ENCODE results near the gene NAIF1. TPM values are rescaled to one million over a fixed set of nuclear protein-coding genes. Genes with fewer than 3 reads are reported as not detected.
A peak's percentile ranks its signal among the peaks of the same experiment; 100 is the strongest.

NAIF1 gene
- polyA plus RNA-seq, 1 of the 3 experiments (the other 2 are of a cell fraction): 14.8 TPM

GRCh38 chr9:128034821-128035652 is 32.1 kb downstream of the NAIF1 start:
- Histone ChIP-seq H3K27me3 (ENCODE audit: insufficient read depth) (no peaks in the 10 kb centered on the region), H3K4me1 (ENCODE audit: control insufficient read depth in 1 of 2, insufficient read depth in 2 of 2, low read depth in 1 of 2, low read length in 1 of 2) (no peaks in the 10 kb centered on the region; a peak in 1 of 4 replicates), H3K36me3 (replicated peaks in 1 of 2; ENCODE audit: control insufficient read depth in 1 of 2, insufficient read depth in 2 of 2, low read length in 1 of 2) (no peaks in the 10 kb centered on the region), H2AFZ (ENCODE audit: low read depth) (no peak overlapping the region), H3F3A (replicated peaks; ENCODE audit: insufficient read depth) (no peaks in the 10 kb centered on the region), H3K4me3 (ENCODE audit: low read depth in 2 of 2, low read length in 1 of 2) (no peak overlapping the region; a peak in 1 of 4 replicates), H3K27ac (ENCODE audit: low read depth in 2 of 2, low read length in 1 of 2) (no peak overlapping the region; a peak in 1 of 4 replicates), H3K9me3 (no peaks in the 10 kb centered on the region), H3K9ac (no peak overlapping the region), H3K79me2 (ENCODE audit: insufficient read depth) (no peaks in the 10 kb centered on the region), H3K4me2 (no peak overlapping the region), H4K20me1 (ENCODE audit: insufficient read depth) (no peaks in the 10 kb centered on the region), H3K9me2 (no peaks in the 10 kb centered on the region)
- 35% methylated on average over 6 of the region's 8 CpGs for WGBS (ENCODE audit: low lambda C conversion rate)
- CTCF ChIA-PET: interaction anchor here (0.6 to 12.7 kb wide), 52 partner anchors 9 to 263 kb away, joined by 3 to 219 read pairs (median 5); partner anchors contain the start of genes DPM2, EEIG1, NAIF1 and PIP5KL1
- DNase-seq: peak; percentile 82
- POLR2A ChIA-PET: no interaction called here
- TF ChIP-seq CHD2 (IDR thresholded peaks at IDR 0.05; ENCODE audit: low read length, partially characterized antibody) (no peak), RAD21 (IDR thresholded peaks at IDR 0.05; ENCODE audit: low read length) (peak; percentile 96), SMC3 (IDR thresholded peaks at IDR 0.05; ENCODE audit: low read depth, low read length) (peak; percentile 94), MXI1 (IDR thresholded peaks at IDR 0.05; ENCODE audit: low read depth, low read length) (peak; percentile 41; the same call in 1 of the 2 replicates), FOXJ3 (CRISPR knock-in tag; IDR thresholded peaks at IDR 0.05) (no peak), MAX (IDR thresholded peaks at IDR 0.05; ENCODE audit: low read depth) (peak; percentile 79)
- TF ChIP-seq, protein P1, sequence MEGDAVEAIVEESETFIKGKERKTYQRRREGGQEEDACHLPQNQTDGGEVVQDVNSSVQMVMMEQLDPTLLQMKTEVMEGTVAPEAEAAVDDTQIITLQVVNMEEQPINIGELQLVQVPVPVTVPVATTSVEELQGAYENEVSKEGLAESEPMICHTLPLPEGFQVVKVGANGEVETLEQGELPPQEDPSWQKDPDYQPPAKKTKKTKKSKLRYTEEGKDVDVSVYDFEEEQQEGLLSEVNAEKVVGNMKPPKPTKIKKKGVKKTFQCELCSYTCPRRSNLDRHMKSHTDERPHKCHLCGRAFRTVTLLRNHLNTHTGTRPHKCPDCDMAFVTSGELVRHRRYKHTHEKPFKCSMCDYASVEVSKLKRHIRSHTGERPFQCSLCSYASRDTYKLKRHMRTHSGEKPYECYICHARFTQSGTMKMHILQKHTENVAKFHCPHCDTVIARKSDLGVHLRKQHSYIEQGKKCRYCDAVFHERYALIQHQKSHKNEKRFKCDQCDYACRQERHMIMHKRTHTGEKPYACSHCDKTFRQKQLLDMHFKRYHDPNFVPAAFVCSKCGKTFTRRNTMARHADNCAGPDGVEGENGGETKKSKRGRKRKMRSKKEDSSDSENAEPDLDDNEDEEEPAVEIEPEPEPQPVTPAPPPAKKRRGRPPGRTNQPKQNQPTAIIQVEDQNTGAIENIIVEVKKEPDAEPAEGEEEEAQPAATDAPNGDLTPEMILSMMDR (IDR thresholded peaks at IDR 0.05): peak; percentile 72

- 91% methylated on average over 4 of the region's 4 CpGs for WGBS (ENCODE audit: low lambda C conversion rate)
- Histone ChIP-seq H4K20me1 (ENCODE audit: insufficient read depth) (no peaks in the 10 kb centered on the region), H3K9me2 (no peaks in the 10 kb centered on the region), H3K4me3 (ENCODE audit: low read depth in 2 of 2, low read length in 1 of 2) (no peak overlapping the region), H2AFZ (ENCODE audit: low read depth) (no peak overlapping the region), H3K27me3 (ENCODE audit: insufficient read depth) (no peaks in the 10 kb centered on the region), H3K36me3 (replicated peaks in 1 of 2; ENCODE audit: control insufficient read depth in 1 of 2, insufficient read depth in 2 of 2, low read length in 1 of 2) (no peaks in the 10 kb centered on the region), H3K79me2 (ENCODE audit: insufficient read depth) (no peaks in the 10 kb centered on the region), H3K9ac (no peak overlapping the region), H3F3A (replicated peaks; ENCODE audit: insufficient read depth) (no peaks in the 10 kb centered on the region), H3K9me3 (no peaks in the 10 kb centered on the region), H3K4me1 (ENCODE audit: control insufficient read depth in 1 of 2, insufficient read depth in 2 of 2, low read depth in 1 of 2, low read length in 1 of 2) (no peaks in the 10 kb centered on the region; a peak in 1 of 4 replicates), H3K27ac (ENCODE audit: low read depth in 2 of 2, low read length in 1 of 2) (no peak overlapping the region), H3K4me2 (no peak overlapping the region)
- ChIA-PET CTCF (interaction anchor here (1.4 to 12.7 kb wide), 14 partner anchors 8 to 164 kb away, joined by 5 to 219 read pairs (median 19); partner anchors contain the start of gene DPM2), POLR2A (no interaction called here)
- no peak for DNase-seq
- no peak for TF ChIP-seq SMC3 (IDR thresholded peaks at IDR 0.05; ENCODE audit: low read depth, low read length)
- TF ChIP-seq, protein P1 (IDR thresholded peaks at IDR 0.05): no peak
- no peak for TF ChIP-seq GABPA (IDR thresholded peaks at IDR 0.05; ENCODE audit: low read depth)
- no peak for TF ChIP-seq JUND (IDR thresholded peaks at IDR 0.05)
- no peak for TF ChIP-seq ELF1 (IDR thresholded peaks at IDR 0.05)
- no peak for TF ChIP-seq SIN3A (IDR thresholded peaks at IDR 0.05; ENCODE audit: borderline replicate concordance, low read depth, low read length)
These were observed 33.5 kb downstream of the NAIF1 start for GRCh38 chr9:128033609-128034008.

Measured in SK-N-SH (cell line).